ENCODE data around the gene GMEB1.

DNA sequence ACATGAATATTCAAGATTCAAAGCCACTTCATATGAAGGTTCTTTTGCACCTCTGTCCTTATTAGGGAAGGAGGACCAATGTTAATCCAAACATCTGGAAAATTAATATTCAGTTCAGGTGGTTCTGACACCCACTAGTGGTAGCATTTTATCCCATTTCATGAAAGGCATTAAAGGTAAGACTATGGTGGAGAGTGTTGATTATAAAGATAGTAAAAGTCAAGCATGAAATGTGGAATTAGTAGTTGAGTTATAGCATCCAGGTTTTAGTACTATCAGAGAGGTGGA, 50.7 kb downstream of the GMEB1 start:
- TF ChIP-seq, protein P1, sequence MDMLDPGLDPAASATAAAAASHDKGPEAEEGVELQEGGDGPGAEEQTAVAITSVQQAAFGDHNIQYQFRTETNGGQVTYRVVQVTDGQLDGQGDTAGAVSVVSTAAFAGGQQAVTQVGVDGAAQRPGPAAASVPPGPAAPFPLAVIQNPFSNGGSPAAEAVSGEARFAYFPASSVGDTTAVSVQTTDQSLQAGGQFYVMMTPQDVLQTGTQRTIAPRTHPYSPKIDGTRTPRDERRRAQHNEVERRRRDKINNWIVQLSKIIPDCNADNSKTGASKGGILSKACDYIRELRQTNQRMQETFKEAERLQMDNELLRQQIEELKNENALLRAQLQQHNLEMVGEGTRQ (IDR thresholded peaks at IDR 0.05) = no peak
- TF ChIP-seq, protein P2, sequence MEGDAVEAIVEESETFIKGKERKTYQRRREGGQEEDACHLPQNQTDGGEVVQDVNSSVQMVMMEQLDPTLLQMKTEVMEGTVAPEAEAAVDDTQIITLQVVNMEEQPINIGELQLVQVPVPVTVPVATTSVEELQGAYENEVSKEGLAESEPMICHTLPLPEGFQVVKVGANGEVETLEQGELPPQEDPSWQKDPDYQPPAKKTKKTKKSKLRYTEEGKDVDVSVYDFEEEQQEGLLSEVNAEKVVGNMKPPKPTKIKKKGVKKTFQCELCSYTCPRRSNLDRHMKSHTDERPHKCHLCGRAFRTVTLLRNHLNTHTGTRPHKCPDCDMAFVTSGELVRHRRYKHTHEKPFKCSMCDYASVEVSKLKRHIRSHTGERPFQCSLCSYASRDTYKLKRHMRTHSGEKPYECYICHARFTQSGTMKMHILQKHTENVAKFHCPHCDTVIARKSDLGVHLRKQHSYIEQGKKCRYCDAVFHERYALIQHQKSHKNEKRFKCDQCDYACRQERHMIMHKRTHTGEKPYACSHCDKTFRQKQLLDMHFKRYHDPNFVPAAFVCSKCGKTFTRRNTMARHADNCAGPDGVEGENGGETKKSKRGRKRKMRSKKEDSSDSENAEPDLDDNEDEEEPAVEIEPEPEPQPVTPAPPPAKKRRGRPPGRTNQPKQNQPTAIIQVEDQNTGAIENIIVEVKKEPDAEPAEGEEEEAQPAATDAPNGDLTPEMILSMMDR (IDR thresholded peaks at IDR 0.05) = no peak
- TF ChIP-seq, protein P3, sequence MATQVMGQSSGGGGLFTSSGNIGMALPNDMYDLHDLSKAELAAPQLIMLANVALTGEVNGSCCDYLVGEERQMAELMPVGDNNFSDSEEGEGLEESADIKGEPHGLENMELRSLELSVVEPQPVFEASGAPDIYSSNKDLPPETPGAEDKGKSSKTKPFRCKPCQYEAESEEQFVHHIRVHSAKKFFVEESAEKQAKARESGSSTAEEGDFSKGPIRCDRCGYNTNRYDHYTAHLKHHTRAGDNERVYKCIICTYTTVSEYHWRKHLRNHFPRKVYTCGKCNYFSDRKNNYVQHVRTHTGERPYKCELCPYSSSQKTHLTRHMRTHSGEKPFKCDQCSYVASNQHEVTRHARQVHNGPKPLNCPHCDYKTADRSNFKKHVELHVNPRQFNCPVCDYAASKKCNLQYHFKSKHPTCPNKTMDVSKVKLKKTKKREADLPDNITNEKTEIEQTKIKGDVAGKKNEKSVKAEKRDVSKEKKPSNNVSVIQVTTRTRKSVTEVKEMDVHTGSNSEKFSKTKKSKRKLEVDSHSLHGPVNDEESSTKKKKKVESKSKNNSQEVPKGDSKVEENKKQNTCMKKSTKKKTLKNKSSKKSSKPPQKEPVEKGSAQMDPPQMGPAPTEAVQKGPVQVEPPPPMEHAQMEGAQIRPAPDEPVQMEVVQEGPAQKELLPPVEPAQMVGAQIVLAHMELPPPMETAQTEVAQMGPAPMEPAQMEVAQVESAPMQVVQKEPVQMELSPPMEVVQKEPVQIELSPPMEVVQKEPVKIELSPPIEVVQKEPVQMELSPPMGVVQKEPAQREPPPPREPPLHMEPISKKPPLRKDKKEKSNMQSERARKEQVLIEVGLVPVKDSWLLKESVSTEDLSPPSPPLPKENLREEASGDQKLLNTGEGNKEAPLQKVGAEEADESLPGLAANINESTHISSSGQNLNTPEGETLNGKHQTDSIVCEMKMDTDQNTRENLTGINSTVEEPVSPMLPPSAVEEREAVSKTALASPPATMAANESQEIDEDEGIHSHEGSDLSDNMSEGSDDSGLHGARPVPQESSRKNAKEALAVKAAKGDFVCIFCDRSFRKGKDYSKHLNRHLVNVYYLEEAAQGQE (IDR thresholded peaks at IDR 0.05) = no peak
- TF ChIP-seq RAD21 (conservative IDR thresholded peaks at IDR 0.05 in 1 of 2, IDR thresholded peaks at IDR 0.05 in 1 of 2) = no peak
- TF ChIP-seq EP300 (IDR thresholded peaks at IDR 0.05) = no peak

All from A549 (cell line).